HepG2 (cell line): ENCODE measurements around the gene LRRC3. TPM values are rescaled to one million over a fixed set of nuclear protein-coding genes. Genes with fewer than 3 reads are reported as not detected.

Experiments
- ATAC-seq: fragments of 200-7000 bp; cut with Tn5 transposase; 3 replicates; pipeline ENCODE4 v1.9.1; 2020; ENCODE audit warnings: mild to moderate bottlenecking, moderate library complexity
- BruUV-seq: library from RNA; stranded (reverse); fragments of 400-500 nt; replicated peaks from 2 replicates; lab custom pipeline; 2021; lab: Mats Ljungman, UMichigan
- CTCF ChIA-PET: fragments of 300-600 bp; formaldehyde crosslinking; extraction: SDS; loops from one replicate; lab custom pipeline; 2021; ENCODE audit warnings: low total read pairs, inconsistent platforms, low intra/inter-chr PET ratio; lab: Yijun Ruan, JAX
- POLR2A ChIA-PET: fragments of 350-600 bp; sonication (Branson Sonifier 250); formaldehyde crosslinking; loops from one replicate; lab custom pipeline; 2020; ENCODE audit warnings: antibody characterized with exemption, inconsistent platforms; lab: Yijun Ruan, JAX
- DNase-seq: peaks from one replicate; pipeline ENCODE4 v3.0.0-alpha.2; 2015; ENCODE audit warnings: low spot score
- FAIRE-seq: peaks from 3 replicates; lab custom pipeline; 2011; peaks lifted over from hg19 to GRCh38; lab: Jason Lieb, UNC
- H2AFZ ChIP-seq: one replicate; pipeline ENCODE4 v1.6.1; 2011; ENCODE audit warnings: low read length, inconsistent platforms
- H3K27ac ChIP-seq: fragments of 300-600 bp; 3 replicates; pipeline ENCODE4 v1.8.0; 2011; ENCODE audit warnings: mixed run types, mild to moderate bottlenecking, mixed read lengths, low read length, inconsistent platforms; ENCODE audit not compliant: insufficient read depth; ENCODE audit errors: extremely low read length
- H3K27me3 ChIP-seq, 2 experiments: fragments of 200-600 bp in 1 of 2; 2 replicates in 1 of 2; 3 replicates in 1 of 2; pipeline versions ENCODE4 v1.6.0 to v1.8.0; 2011; ENCODE audit warnings: low read length in 2 of 2, mild to moderate bottlenecking in 2 of 2, moderate library complexity in 2 of 2, inconsistent platforms in 1 of 2; ENCODE audit not compliant: insufficient read depth in 2 of 2, control insufficient read depth in 1 of 2
- H3K36me3 ChIP-seq, 2 experiments: fragments of 200-600 bp in 1 of 2; replicated peaks in 1 of 2; 2 replicates in 1 of 2; 3 replicates in 1 of 2; pipeline versions ENCODE4 v1.5.1 to v1.8.0; 2011; ENCODE audit warnings: low read length in 2 of 2, inconsistent platforms in 1 of 2; ENCODE audit not compliant: insufficient read depth in 2 of 2, control insufficient read depth in 1 of 2
- H3K4me1 ChIP-seq: 2 replicates; pipeline ENCODE4 v1.5.1; 2012; ENCODE audit warnings: low read length, inconsistent platforms; ENCODE audit not compliant: insufficient read depth
- H3K4me2 ChIP-seq: 2 replicates; pipeline ENCODE4 v1.6.0; 2011; ENCODE audit warnings: low read depth, low read length, inconsistent platforms
- H3K4me3 ChIP-seq, 3 experiments: fragments of 200-600 bp in 1 of 3; sonication (generic), shearing (Covaris generic) in 1 of 3; replicated peaks in 1 of 3; 2 replicates each; pipeline ENCODE4 v1.5.1; 2011 to 2016; ENCODE audit warnings: low read length in 3 of 3, inconsistent platforms in 2 of 3, low read depth in 2 of 3, mild to moderate bottlenecking in 2 of 3, control low read depth in 1 of 3, mixed read lengths in 1 of 3; ENCODE audit not compliant: insufficient read depth in 1 of 3
- H3K79me2 ChIP-seq: one replicate; pipeline ENCODE4 v1.6.1; 2011; ENCODE audit warnings: low read length, inconsistent platforms; ENCODE audit not compliant: insufficient read depth
- H3K9ac ChIP-seq: 2 replicates; pipeline ENCODE4 v1.6.0; 2011; ENCODE audit warnings: mild to moderate bottlenecking, low read depth, low read length, inconsistent platforms; ENCODE audit not compliant: insufficient read depth
- H3K9me3 ChIP-seq: 2 replicates; pipeline ENCODE4 v1.5.1; 2012; ENCODE audit warnings: mild to moderate bottlenecking, low read length
- H4K20me1 ChIP-seq: 2 replicates; pipeline ENCODE4 v1.6.0; 2011; ENCODE audit warnings: inconsistent platforms, mild to moderate bottlenecking, low read length, moderate library complexity; ENCODE audit not compliant: insufficient read depth
- ATF1 ChIP-seq: IDR thresholded peaks from 2 replicates; pipeline ENCODE4 v1.6.1; 2016; ENCODE audit warnings: mild to moderate bottlenecking, control low read depth
- CBFB ChIP-seq: sonication (generic); formaldehyde crosslinking; IDR thresholded peaks from 2 replicates; pipeline ENCODE4 v1.4.0; 2020; ENCODE audit warnings: missing genetic modification reagents
- LBX2 ChIP-seq: sonication (generic); formaldehyde crosslinking; IDR thresholded peaks from 2 replicates; pipeline ENCODE4 v1.5.0; 2020; ENCODE audit warnings: missing genetic modification reagents, mild to moderate bottlenecking, borderline replicate concordance
- NFE2 ChIP-seq: sonication (generic); formaldehyde crosslinking; IDR thresholded peaks from 2 replicates; pipeline ENCODE4 v1.4.0; 2020; ENCODE audit warnings: missing genetic modification reagents
- PAX8 ChIP-seq: sonication (generic); formaldehyde crosslinking; IDR thresholded peaks from 2 replicates; pipeline ENCODE4 v1.8.0; 2022; ENCODE audit warnings: mild to moderate bottlenecking, missing genetic modification reagents, borderline replicate concordance
- RXRB ChIP-seq: IDR thresholded peaks from 2 replicates; pipeline ENCODE4 v1.6.1; 2016; ENCODE audit warnings: borderline replicate concordance, missing genetic modification reagents, missing compliant biosample characterization
- SCMH1 ChIP-seq: sonication (generic); formaldehyde crosslinking; IDR thresholded peaks from 2 replicates; pipeline ENCODE4 v1.9.0; 2021; ENCODE audit warnings: missing genetic modification reagents, mild to moderate bottlenecking, borderline replicate concordance
- SRF ChIP-seq: IDR thresholded peaks from 2 replicates; pipeline ENCODE4 v1.6.1; 2011; ENCODE audit warnings: mild to moderate bottlenecking, low read depth, low read length, moderate library complexity
- ZBED4 ChIP-seq: sonication (generic); formaldehyde crosslinking; IDR thresholded peaks from 2 replicates; pipeline ENCODE4 v1.4.0; 2020; ENCODE audit warnings: missing genetic modification reagents, borderline replicate concordance
- ZNF562 ChIP-seq: sonication (generic); formaldehyde crosslinking; IDR thresholded peaks from 2 replicates; pipeline ENCODE4 v1.8.0; 2022; ENCODE audit warnings: missing genetic modification reagents, borderline replicate concordance
- ZNF670 ChIP-seq: sonication (generic); formaldehyde crosslinking; IDR thresholded peaks from 2 replicates; pipeline ENCODE4 v1.8.0; 2022; ENCODE audit warnings: mild to moderate bottlenecking, missing genetic modification reagents, borderline replicate concordance
- ZNF761 ChIP-seq: sonication (generic); formaldehyde crosslinking; conservative IDR thresholded peaks from 2 replicates; pipeline ENCODE4 v1.4.0; 2020; ENCODE audit warnings: mild to moderate bottlenecking, missing genetic modification reagents
- WGBS: methylation state at CpG from one replicate; pipeline ENCODE4 v1.1.6; 2017; ENCODE audit warnings: low lambda C conversion rate; 5-methylcytosine and 5-hydroxymethylcytosine counted together
- in situ Hi-C: cut with HindIII; loops from 2 replicates; pipeline ENCODE4 v1.10.0; 2017; ENCODE audit warnings: low pct_unique_long_range_greater_than_20kb; ENCODE audit not compliant: extremely low pct_ligation_motif_present
- intact Hi-C: fragments of 100-400 bp; cut with micrococcal nuclease; formaldehyde crosslinking; loops from one replicate; pipeline ENCODE4 v1.10.0; 2022; ENCODE audit not compliant: unreplicated experiment
- polyA plus RNA-seq, 8 experiments: library from polyadenylated mRNA; depleted of rRNA in 3 of 8; stranded (reverse) in 7 of 8; unstranded in 1 of 8; fragments of >200 nt; fragmentation: Illumina TruSeq in 4 of 8; extraction: Trizol in 4 of 8; gene quantifications; 2 replicates each; pipeline versions ENCODE4 v1.2.1 to v1.2.3, GENCODE V29; 2011 to 2016; ENCODE audit warnings: low read depth in 4 of 8, missing spikeins in 1 of 8, mixed read lengths in 1 of 8; ENCODE audit not compliant: insufficient read depth in 1 of 8
- total RNA-seq, 5 experiments: library from RNA; depleted of rRNA; stranded (reverse); fragments of >200 nt; fragmentation: Illumina TruSeq; extraction: Trizol; gene quantifications; 2 replicates each; pipeline ENCODE4 v1.2.3, GENCODE V29; 2016; ENCODE audit warnings: low read depth in 1 of 5
- TF ChIP-seq, protein P1 (sequence below): sonication (generic); formaldehyde crosslinking; IDR thresholded peaks from 2 replicates; pipeline ENCODE4 v1.4.0; 2020; ENCODE audit warnings: mild to moderate bottlenecking, low read depth, missing genetic modification reagents
- TF ChIP-seq, protein P2 (sequence below): sonication (generic); formaldehyde crosslinking; IDR thresholded peaks from 2 replicates; pipeline ENCODE4 v1.4.0; 2020; ENCODE audit warnings: missing genetic modification reagents, low read depth, mild to moderate bottlenecking, borderline replicate concordance
- TF ChIP-seq, protein P3 (sequence below): sonication (generic); formaldehyde crosslinking; IDR thresholded peaks from 2 replicates; pipeline ENCODE4 v1.4.0; 2020; ENCODE audit warnings: missing genetic modification reagents

Gene LRRC3
- total and polyA plus RNA-seq, 2 of the 13 experiments (the other 11 are each of a cell fraction or from before 2014, with no cell fraction given), result 4.8 to 16.5 TPM

GRCh38 chr21:44492567-44493385 lies 37.5 kb downstream of the LRRC3 start (continued):
- peak; percentile 96 for TF ChIP-seq ZNF562 (CRISPR knock-in tag)

DNA sequence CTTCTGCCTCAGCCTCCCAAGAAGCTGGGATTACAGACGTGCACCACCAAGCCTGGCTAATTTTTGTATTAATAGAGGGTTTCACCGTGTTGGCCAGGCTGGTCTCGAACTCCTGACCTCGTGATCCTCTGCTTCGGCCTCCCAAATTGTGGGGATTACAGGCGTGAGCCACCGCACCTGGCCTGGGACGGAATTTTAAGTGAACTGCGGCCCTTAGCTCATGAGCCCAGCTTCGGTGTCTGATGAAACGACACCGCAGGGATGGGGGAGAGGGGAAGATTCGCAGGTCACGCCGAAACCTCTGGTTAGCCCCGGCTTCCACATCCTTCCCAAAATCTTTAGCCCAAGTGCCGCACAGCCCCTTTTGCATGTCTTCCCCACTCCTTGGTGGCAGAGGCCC lies 39.1 kb downstream of the LRRC3 start:
- 98% methylated on average over 17 of the region's 17 CpGs for WGBS
- ChIA-PET CTCF (no interaction called here), POLR2A (interaction anchor here (3.8 kb wide), 1 partner anchor 12 kb away, joined by 28 read pairs; no protein-coding TSS in a partner anchor)
- peaks cover 40% of the 10 kb centered on the region for H3K4me1 ChIP-seq
- in situ Hi-C loops (no loop called here), intact Hi-C loops (no loop called here)
- H4K20me1 ChIP-seq, result no peaks in the 10 kb centered on the region
- peaks cover 19% of the 10 kb centered on the region for H3K9me3 ChIP-seq
- H3K27ac ChIP-seq, result no peak overlapping the region
- no peak overlapping the region for H3K9ac ChIP-seq
- DNase-seq (no peak), ATAC-seq (no peak), FAIRE-seq (no peak)
- no peaks in the 10 kb centered on the region for H3K27me3 ChIP-seq
- no TSS peak for BruUV-seq
- no peaks in the 10 kb centered on the region for H3K79me2 ChIP-seq
- peaks cover 4 to 17% of the 10 kb centered on the region in 2 experiments; a peak in 4 of 5 replicates for H3K36me3 ChIP-seq
- H3K4me3 ChIP-seq, result no peak overlapping the region
- no peak overlapping the region for H2AFZ ChIP-seq
- H3K4me2 ChIP-seq, result no peak overlapping the region
- no peak for TF ChIP-seq RXRB
- TF ChIP-seq ZNF761, result no peak
- TF ChIP-seq ATF1 (CRISPR knock-in tag), result no peak
- TF ChIP-seq SCMH1, result no peak
- TF ChIP-seq, protein P1, sequence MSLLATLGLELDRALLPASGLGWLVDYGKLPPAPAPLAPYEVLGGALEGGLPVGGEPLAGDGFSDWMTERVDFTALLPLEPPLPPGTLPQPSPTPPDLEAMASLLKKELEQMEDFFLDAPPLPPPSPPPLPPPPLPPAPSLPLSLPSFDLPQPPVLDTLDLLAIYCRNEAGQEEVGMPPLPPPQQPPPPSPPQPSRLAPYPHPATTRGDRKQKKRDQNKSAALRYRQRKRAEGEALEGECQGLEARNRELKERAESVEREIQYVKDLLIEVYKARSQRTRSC (CRISPR knock-in tag), result no peak
- TF ChIP-seq LBX2 (CRISPR knock-in tag), result no peak
- TF ChIP-seq NFE2 (CRISPR knock-in tag), result no peak
- TF ChIP-seq PAX8 (CRISPR knock-in tag), result no peak
- TF ChIP-seq SRF, result no peak
- TF ChIP-seq ZNF670, result no peak
- no peak for TF ChIP-seq ZBED4 (CRISPR knock-in tag)
- TF ChIP-seq, protein P2, sequence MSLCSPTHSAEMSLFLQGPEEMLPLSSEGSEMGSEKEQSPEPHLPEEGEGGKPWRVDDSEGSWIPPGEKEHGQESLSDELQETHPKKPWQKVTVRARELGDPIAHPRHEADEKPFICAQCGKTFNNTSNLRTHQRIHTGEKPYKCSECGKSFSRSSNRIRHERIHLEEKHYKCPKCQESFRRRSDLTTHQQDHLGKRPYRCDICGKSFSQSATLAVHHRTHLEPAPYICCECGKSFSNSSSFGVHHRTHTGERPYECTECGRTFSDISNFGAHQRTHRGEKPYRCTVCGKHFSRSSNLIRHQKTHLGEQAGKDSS (CRISPR knock-in tag), result no peak
- TF ChIP-seq, protein P3, sequence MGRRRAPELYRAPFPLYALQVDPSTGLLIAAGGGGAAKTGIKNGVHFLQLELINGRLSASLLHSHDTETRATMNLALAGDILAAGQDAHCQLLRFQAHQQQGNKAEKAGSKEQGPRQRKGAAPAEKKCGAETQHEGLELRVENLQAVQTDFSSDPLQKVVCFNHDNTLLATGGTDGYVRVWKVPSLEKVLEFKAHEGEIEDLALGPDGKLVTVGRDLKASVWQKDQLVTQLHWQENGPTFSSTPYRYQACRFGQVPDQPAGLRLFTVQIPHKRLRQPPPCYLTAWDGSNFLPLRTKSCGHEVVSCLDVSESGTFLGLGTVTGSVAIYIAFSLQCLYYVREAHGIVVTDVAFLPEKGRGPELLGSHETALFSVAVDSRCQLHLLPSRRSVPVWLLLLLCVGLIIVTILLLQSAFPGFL (CRISPR knock-in tag), result no peak
- no peak for TF ChIP-seq CBFB
